Keratinocyte (primary cell): ENCODE data around the gene SNX30. TPM values are rescaled to one million over a fixed set of nuclear protein-coding genes. Genes with fewer than 3 reads are reported as not detected.

Source experiments
- DNase-seq: peaks from one replicate; pipeline ENCODE4 v3.0.0-alpha.2; 2011; ENCODE audit warnings: low read depth, missing footprints, low spot score
- FAIRE-seq: peaks from 2 replicates; lab custom pipeline; 2011; peaks lifted over from hg19 to GRCh38; lab: Jason Lieb, UNC
- H2AFZ ChIP-seq: 2 replicates; pipeline ENCODE4 v1.6.0; 2012; ENCODE audit warnings: low read length, control low read depth, inconsistent platforms; ENCODE audit not compliant: control insufficient read depth
- H3K27ac ChIP-seq: 2 replicates; pipeline ENCODE4 v1.5.1; 2011; ENCODE audit warnings: low read length; ENCODE audit not compliant: control insufficient read depth, insufficient read depth
- H3K27me3 ChIP-seq: 3 replicates; pipeline ENCODE4 v1.6.0; 2011; ENCODE audit warnings: low read length; ENCODE audit not compliant: control insufficient read depth, insufficient read depth; ENCODE audit errors: extremely low read depth
- H3K36me3 ChIP-seq, 2 experiments: 2 replicates in 1 of 2; 3 replicates in 1 of 2; pipeline ENCODE4 v1.5.1; 2011; ENCODE audit warnings: low read length in 2 of 2, mild to moderate bottlenecking in 1 of 2; ENCODE audit not compliant: control insufficient read depth in 2 of 2, insufficient read depth in 2 of 2; ENCODE audit errors: extremely low read depth in 1 of 2
- H3K4me1 ChIP-seq: 3 replicates; pipeline ENCODE4 v1.5.1; 2011; ENCODE audit warnings: low read length; ENCODE audit not compliant: control insufficient read depth, insufficient read depth; ENCODE audit errors: extremely low read depth
- H3K4me2 ChIP-seq: 3 replicates; pipeline ENCODE4 v1.6.0; 2011; ENCODE audit warnings: low read depth, low read length; ENCODE audit not compliant: control insufficient read depth, insufficient read depth; ENCODE audit errors: extremely low read depth
- H3K4me3 ChIP-seq, 3 experiments: fragments of 200-600 bp in 1 of 3; sonication (generic) in 1 of 3; 2 replicates in 2 of 3; 3 replicates in 1 of 3; pipeline ENCODE4 v1.5.1; 2011 to 2016; ENCODE audit warnings: low read length in 3 of 3, mild to moderate bottlenecking in 3 of 3, control low read depth in 2 of 3, inconsistent platforms in 1 of 3, low read depth in 1 of 3, mixed read lengths in 1 of 3, mixed run types in 1 of 3, moderate library complexity in 1 of 3; ENCODE audit not compliant: control insufficient read depth in 2 of 3, insufficient read depth in 2 of 3; ENCODE audit errors: extremely low read depth in 1 of 3
- H3K79me2 ChIP-seq: 2 replicates; pipeline ENCODE4 v1.6.0; 2012; ENCODE audit warnings: low read length; ENCODE audit not compliant: control insufficient read depth, insufficient read depth
- H3K9ac ChIP-seq: 3 replicates; pipeline ENCODE4 v1.6.0; 2011; ENCODE audit warnings: low read length; ENCODE audit not compliant: control insufficient read depth, insufficient read depth; ENCODE audit errors: extremely low read depth
- H3K9me1 ChIP-seq: 3 replicates; pipeline ENCODE4 v1.6.0; 2011; ENCODE audit warnings: low read length; ENCODE audit not compliant: control insufficient read depth, insufficient read depth; ENCODE audit errors: extremely low read depth
- H3K9me3 ChIP-seq: 2 replicates; pipeline ENCODE4 v1.5.1; 2012; ENCODE audit warnings: low read depth, low read length; ENCODE audit not compliant: control insufficient read depth
- H4K20me1 ChIP-seq: 3 replicates; pipeline ENCODE4 v1.6.0; 2011; ENCODE audit warnings: low read length; ENCODE audit not compliant: control insufficient read depth, insufficient read depth; ENCODE audit errors: extremely low read depth
- CTCF ChIP-seq, 3 experiments: IDR thresholded peaks in 1 of 3; conservative IDR thresholded peaks in 1 of 3; optimal IDR thresholded peaks in 1 of 3; 2 replicates in 2 of 3; 3 replicates in 1 of 3; pipeline versions ENCODE3 to v1.5.1; 2011; ENCODE audit warnings: low read length in 3 of 3, mild to moderate bottlenecking in 3 of 3, moderate library complexity in 2 of 3, control low read depth in 1 of 3, inconsistent platforms in 1 of 3; ENCODE audit not compliant: insufficient read depth in 2 of 3; ENCODE audit errors: extremely low read depth in 1 of 3
- EZH2 ChIP-seq: IDR thresholded peaks from one replicate; pipeline ENCODE4 v1.6.1; 2012; ENCODE audit warnings: inconsistent platforms, mild to moderate bottlenecking, low read length, moderate library complexity
- dilution Hi-C: fragments of 300-500 bp; cut with MboI; formaldehyde crosslinking; loops from one replicate; pipeline ENCODE4 v1.7.0; 2020; ENCODE audit warnings: low sequenced_read_pairs; ENCODE audit not compliant: extremely low pct_ligation_motif_present
- polyA minus RNA-seq, 3 experiments: library from RNA; depleted of rRNA, polyadenylated mRNA; stranded (reverse); fragments of >200 nt; gene quantifications; 1 replicate in 1 of 3; 2 replicates in 1 of 3; 3 replicates in 1 of 3; pipeline ENCODE4 v1.2.3, GENCODE V29; 2011
- polyA plus RNA-seq, 5 experiments: library from polyadenylated mRNA; depleted of rRNA in 3 of 5; stranded (reverse) in 3 of 5; stranded (forward) in 1 of 5; unstranded in 1 of 5; fragments of >200 nt; gene quantifications; 1 replicate in 1 of 5; 2 replicates in 3 of 5; 3 replicates in 1 of 5; pipeline versions ENCODE4 v1.2.1 to v1.2.3, GENCODE V29; 2011 to 2012; ENCODE audit warnings: missing spikeins in 2 of 5, low read depth in 1 of 5, low replicate concordance in 1 of 5

SNX30 gene
- 6.6 to 9.4 TPM (median 9.0 TPM) in 3 replicates for polyA plus RNA-seq
- 6.4 TPM for polyA plus RNA-seq (2011; ENCODE audit: low read depth)
- 5.8 and 8.0 TPM in 2 replicates for polyA plus RNA-seq (2011; cell fraction: cytosol; rRNA removed)
- polyA plus RNA-seq (2011; cell fraction: nucleus; rRNA removed), result 17.7 and 18.7 TPM in 2 replicates
- polyA plus RNA-seq (2012; ENCODE audit: low replicate concordance), result 4.7 and 8.2 TPM in 2 replicates
- 8.5 to 19.3 TPM (median 14.0 TPM) in 3 replicates for polyA minus RNA-seq
- 8.4 TPM for polyA minus RNA-seq (2011; cell fraction: cytosol; rRNA and poly(A)+ RNA removed)
- 11.0 and 23.2 TPM in 2 replicates for polyA minus RNA-seq (2011; cell fraction: nucleus; rRNA and poly(A)+ RNA removed)

- Histone ChIP-seq H2AFZ (peak within 1 kb of the TSS; percentile 93), H3K9me3 (no peaks in the 10 kb centered on the region), H3K9me1 (no peaks in the 10 kb centered on the region), H3K27me3 (no peaks in the 10 kb centered on the region), H3K4me1 (peaks cover 42% of the 10 kb centered on the region), H3K27ac (peak within 1 kb of the TSS; percentile 58), H3K4me2 (peak within 1 kb of the TSS; percentile 86), H3K4me3 (peak within 1 kb of the TSS; percentile 76 to 92 (median 79)), H3K79me2 (peaks cover 12% of the 10 kb centered on the region), H3K36me3 (no peaks in the 10 kb centered on the region), H3K9ac (peak within 1 kb of the TSS; percentile 78), H4K20me1 (no peaks in the 10 kb centered on the region)
- DNase-seq (no peak), FAIRE-seq (no peak)
- dilution Hi-C loops, result no loop called here
- TF ChIP-seq CTCF (optimal IDR thresholded peaks at IDR 0.05 in 1 of 3, IDR thresholded peaks at IDR 0.05 in 1 of 3, conservative IDR thresholded peaks at IDR 0.05 in 1 of 3; ENCODE audit: extremely low read depth in 1 of 3, insufficient read depth in 2 of 3, low read length in 3 of 3) (peak in 1 of 3 experiments; percentile 27), EZH2 (no peak)
Observed at GRCh38 chr9:112750016-112750763, at the start of gene SNX30. TSS of gene SNX30 (plus strand) at chr9:112750760. CDS start at chr9:112751002, 242 bp downstream.

- Histone ChIP-seq H3K27me3 (no peaks in the 10 kb centered on the region), H3K9me1 (no peaks in the 10 kb centered on the region), H3K27ac (no peak overlapping the region), H3K9me3 (no peaks in the 10 kb centered on the region), H2AFZ (no peak overlapping the region), H3K4me2 (no peak overlapping the region), H3K4me3 (no peak overlapping the region), H4K20me1 (no peaks in the 10 kb centered on the region), H3K9ac (no peak overlapping the region), H3K79me2 (no peaks in the 10 kb centered on the region), H3K4me1 (no peaks in the 10 kb centered on the region), H3K36me3 (no peaks in the 10 kb centered on the region)
- FAIRE-seq (no peak), DNase-seq (no peak)
- TF ChIP-seq CTCF (optimal IDR thresholded peaks at IDR 0.05 in 1 of 3, IDR thresholded peaks at IDR 0.05 in 1 of 3, conservative IDR thresholded peaks at IDR 0.05 in 1 of 3; ENCODE audit: extremely low read depth in 1 of 3, insufficient read depth in 2 of 3, low read length in 3 of 3), result no peak
- no peak for TF ChIP-seq EZH2
- dilution Hi-C loops, result no loop called here
Observed at GRCh38 chr9:112703304-112703703, 47.3 kb upstream of the SNX30 start.
